Psoas muscle (tissue), 8 donors: ENCODE measurements around the gene APLP2. TPM values are rescaled to one million over a fixed set of nuclear protein-coding genes. Genes with fewer than 3 reads are reported as not detected.

Experiments used
- ATAC-seq, 4 donors: fragments of 200-7000 bp; cut with Tn5 transposase; one replicate each; pipeline ENCODE4 v1.9.1; 2020; ENCODE audit warnings: moderate library complexity in 3 of 4, mild to moderate bottlenecking in 2 of 4
- DNase-seq, 2 donors: peaks; one replicate each; pipeline ENCODE4 v3.0.0-alpha.2; 2020
- H3K27ac ChIP-seq: fragments of 200-600 bp; one replicate; pipeline ENCODE4 v1.8.0; 2022
- H3K27me3 ChIP-seq, 3 donors: fragments of 200-600 bp in 1 of 3; one replicate each; pipeline versions ENCODE4 v1.6.1 to v1.8.0; 2013 to 2022; ENCODE audit warnings: low read length in 2 of 3, mild to moderate bottlenecking in 2 of 3, moderate library complexity in 1 of 3; ENCODE audit not compliant: insufficient read depth in 3 of 3
- H3K36me3 ChIP-seq, 2 donors: fragments of 200-600 bp in 1 of 2; one replicate each; pipeline versions ENCODE4 v1.6.1 to v1.8.0; 2013 to 2022; ENCODE audit warnings: low read depth in 1 of 2, mild to moderate bottlenecking in 1 of 2, moderate library complexity in 1 of 2; ENCODE audit not compliant: insufficient read depth in 1 of 2
- H3K4me1 ChIP-seq: fragments of 200-600 bp; one replicate; pipeline ENCODE4 v1.8.0; 2022
- H3K4me3 ChIP-seq: fragments of 200-600 bp; one replicate; pipeline ENCODE4 v1.8.0; 2022; ENCODE audit warnings: mild to moderate bottlenecking
- H3K9me3 ChIP-seq: fragments of 200-600 bp; one replicate; pipeline ENCODE4 v1.8.0; 2022
- WGBS, 3 donors: extraction: QIAGEN DNeasy Blood & Tissue Kit; methylation state at CpG; one replicate each; pipeline versions ENCODE4 v1.1.6 to v1.1.7; 2013; 5-methylcytosine and 5-hydroxymethylcytosine counted together
- intact Hi-C, 2 donors: fragments of 100-400 bp; cut with DNase I; formaldehyde crosslinking; loops; one replicate each; pipeline versions ENCODE4 v1.11.0 to v1.14.2; 2022
- polyA plus RNA-seq, 3 donors: library from polyadenylated mRNA; stranded (reverse); fragments of 200-250 nt; gene quantifications; one replicate each; pipeline ENCODE4 v1.2.3, GENCODE V29; 2013
- total RNA-seq, 4 donors: library from RNA; stranded (reverse); fragmentation: NEBNext Ultra II Directional in 2 of 4; extraction: Animal tissue kit (Norgen Biotek cat#: 25700) in 2 of 4; gene quantifications; one replicate each; pipeline versions ENCODE4 v1.2.1 to v1.2.4, GENCODE V29; 2021 to 2023
- TF ChIP-seq, protein P1 (sequence below): fragments of 200-600 bp; IDR thresholded peaks from one replicate; pipeline ENCODE4 v1.8.0; 2022; ENCODE audit warnings: antibody characterized with exemption
- donor health status: healthy with polysubstance abuse.
- donor health status: DM: no; HTN: no; CAD: no; lungs with moderate emphysema.
- donor health status: Bipolar disorder and iron deficiency.
- donor health status: healthy.
- donor health status: DM: yes; HTN: yes; CAD: no.
- donor health status: DM: no; HTN: no; CAD: no.
- donor health status: DM: no; HTN: no; CAD: no.
- donor health status: DM: yes; HTN: yes; CAD: no.

The APLP2 gene
- total and polyA plus RNA-seq, 7 donors, result 37.8 to 96.7 (median 67.6) TPM

- Histone ChIP-seq H3K27me3 (peaks cover 0 to 4% (median 4%) of the 10 kb centered on the region in 3 donors), H3K4me1 (peaks cover 6% of the 10 kb centered on the region), H3K27ac (no peak overlapping the region), H3K4me3 (no peak overlapping the region), H3K36me3 (no peaks in the 10 kb centered on the region), H3K9me3 (no peaks in the 10 kb centered on the region)
- intact Hi-C loops, result no loop called here
- no peak for ATAC-seq
- 73 to 77% (median 73%) methylated on average over 5 of the region's 5 CpGs for WGBS, 3 donors
- TF ChIP-seq, protein P1, sequence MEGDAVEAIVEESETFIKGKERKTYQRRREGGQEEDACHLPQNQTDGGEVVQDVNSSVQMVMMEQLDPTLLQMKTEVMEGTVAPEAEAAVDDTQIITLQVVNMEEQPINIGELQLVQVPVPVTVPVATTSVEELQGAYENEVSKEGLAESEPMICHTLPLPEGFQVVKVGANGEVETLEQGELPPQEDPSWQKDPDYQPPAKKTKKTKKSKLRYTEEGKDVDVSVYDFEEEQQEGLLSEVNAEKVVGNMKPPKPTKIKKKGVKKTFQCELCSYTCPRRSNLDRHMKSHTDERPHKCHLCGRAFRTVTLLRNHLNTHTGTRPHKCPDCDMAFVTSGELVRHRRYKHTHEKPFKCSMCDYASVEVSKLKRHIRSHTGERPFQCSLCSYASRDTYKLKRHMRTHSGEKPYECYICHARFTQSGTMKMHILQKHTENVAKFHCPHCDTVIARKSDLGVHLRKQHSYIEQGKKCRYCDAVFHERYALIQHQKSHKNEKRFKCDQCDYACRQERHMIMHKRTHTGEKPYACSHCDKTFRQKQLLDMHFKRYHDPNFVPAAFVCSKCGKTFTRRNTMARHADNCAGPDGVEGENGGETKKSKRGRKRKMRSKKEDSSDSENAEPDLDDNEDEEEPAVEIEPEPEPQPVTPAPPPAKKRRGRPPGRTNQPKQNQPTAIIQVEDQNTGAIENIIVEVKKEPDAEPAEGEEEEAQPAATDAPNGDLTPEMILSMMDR, result no peak
- no peak for DNase-seq
These were observed 106.2 kb downstream of the APLP2 start for GRCh38 chr11:130175898-130176297.

- peaks cover 15% of the 10 kb centered on the region for H3K4me1 ChIP-seq
- no peak overlapping the region for H3K4me3 ChIP-seq
- intact Hi-C loops, result no loop called here
- ATAC-seq (no peak), DNase-seq (no peak)
- TF ChIP-seq, protein P1, result no peak
- WGBS, 3 donors, result 86 to 88% (median 87%) methylated on average over 10 of the region's 10 CpGs
- no peaks in the 10 kb centered on the region for H3K36me3 ChIP-seq
- H3K27ac ChIP-seq, result no peak overlapping the region
- H3K9me3 ChIP-seq, result no peaks in the 10 kb centered on the region
- peaks cover 0 to 4% (median 4%) of the 10 kb centered on the region in 3 donors for H3K27me3 ChIP-seq
These were observed 108.1 kb downstream of the APLP2 start for GRCh38 chr11:130177782-130178181.

DNA sequence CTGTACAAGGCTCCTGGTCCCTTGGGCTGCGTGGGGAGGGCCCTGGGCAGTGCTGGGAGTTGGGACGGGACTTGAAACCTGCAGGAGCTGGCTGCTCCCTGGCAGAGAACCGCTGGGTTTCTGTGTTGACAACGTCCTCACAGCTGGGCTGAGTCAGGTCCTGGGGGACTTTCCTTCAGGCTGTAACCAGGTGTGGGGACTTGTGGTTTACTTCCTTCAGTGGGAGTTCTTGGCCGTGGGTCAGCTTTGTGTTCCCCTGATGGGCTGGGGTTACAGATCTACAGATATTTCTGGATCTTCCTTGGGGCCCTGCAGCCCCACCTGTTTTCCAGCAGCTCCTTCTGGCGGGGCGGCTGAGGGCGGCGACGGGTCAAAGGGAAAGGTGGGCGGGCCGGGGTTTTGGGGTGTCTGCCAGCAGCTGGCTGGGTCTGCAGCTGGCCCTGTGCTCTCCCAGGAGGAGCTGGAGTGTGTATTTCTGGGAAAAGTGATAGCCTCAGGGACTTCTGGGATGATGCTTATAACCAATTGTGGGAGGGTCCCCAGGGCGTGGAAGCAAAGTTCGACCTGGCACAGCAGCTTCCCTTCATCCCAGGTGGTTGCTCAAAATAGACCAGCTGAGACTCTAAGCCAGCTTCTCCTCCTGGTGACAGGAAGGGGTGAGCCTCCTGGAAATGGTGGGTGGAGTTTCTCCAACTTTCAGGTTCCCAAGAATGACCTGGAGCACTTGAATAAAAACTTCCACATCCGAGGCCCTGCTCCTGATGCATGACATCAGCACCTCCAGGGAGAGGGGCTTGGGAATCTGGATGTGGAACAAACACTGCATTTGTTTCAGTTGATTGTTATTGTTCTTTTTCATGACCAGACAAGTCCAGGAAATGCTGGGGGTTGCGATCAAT lies 109.0 kb downstream of the APLP2 start:
- Histone ChIP-seq H3K4me3 (no peak overlapping the region), H3K27ac (no peak overlapping the region), H3K4me1 (peaks cover 15% of the 10 kb centered on the region), H3K36me3 (no peaks in the 10 kb centered on the region), H3K9me3 (no peaks in the 10 kb centered on the region), H3K27me3 (peaks cover 0 to 4% (median 4%) of the 10 kb centered on the region in 3 donors)
- TF ChIP-seq, protein P1, result no peak
- peak in 2 of 4 donors; percentile 23 to 26 for ATAC-seq
- no peak for DNase-seq
- WGBS, 3 donors, result 23 to 25% (median 24%) methylated on average over 16 of the region's 16 CpGs
- intact Hi-C loops, result no loop called here

DNA sequence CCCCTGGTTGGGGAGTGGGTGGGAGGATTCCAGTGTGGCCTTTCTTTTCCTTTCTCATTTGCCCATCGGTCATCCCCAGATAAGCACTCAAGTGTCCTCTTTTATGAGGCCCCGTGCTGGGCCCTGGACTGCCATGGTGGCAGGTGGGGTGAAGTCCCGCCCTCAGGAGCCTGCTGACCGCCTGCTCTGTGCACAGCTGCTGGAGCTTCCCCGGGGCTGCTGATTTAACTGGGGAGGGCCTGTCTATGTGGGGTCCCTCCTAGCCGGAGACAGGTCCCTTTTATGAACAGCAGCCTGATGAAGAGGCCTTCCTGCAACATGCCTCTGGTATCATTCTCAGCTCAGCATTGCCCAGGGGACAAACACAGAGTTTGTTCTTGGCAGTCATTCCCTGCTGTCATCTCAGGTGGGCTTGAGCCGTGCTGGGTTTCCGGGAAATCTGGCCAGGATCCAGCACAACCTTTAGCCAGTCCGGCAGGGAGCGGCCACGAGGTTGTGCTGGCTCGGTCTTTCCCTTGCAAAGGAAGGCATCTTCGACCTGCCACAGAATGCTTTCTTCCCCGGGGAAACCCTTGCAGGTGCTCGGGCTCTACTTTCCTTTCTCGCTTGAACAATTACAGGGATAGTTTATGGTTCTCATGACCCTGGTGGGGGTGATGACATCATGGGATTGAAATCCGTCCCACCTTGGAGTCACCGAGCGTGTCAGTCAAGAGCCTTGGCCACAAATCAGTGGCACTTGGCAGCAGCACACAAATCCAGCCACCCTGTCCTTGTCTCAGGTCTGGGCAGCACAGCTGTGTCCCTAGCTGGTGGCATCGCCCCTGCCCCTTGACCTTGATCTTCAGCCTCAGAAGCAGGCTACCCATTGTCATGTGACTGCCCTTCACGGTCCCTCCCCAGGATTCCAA lies 110.0 kb downstream of the APLP2 start:
- Histone ChIP-seq H3K36me3 (no peaks in the 10 kb centered on the region), H3K9me3 (no peaks in the 10 kb centered on the region), H3K4me1 (peaks cover 15% of the 10 kb centered on the region), H3K27me3 (peaks cover 0 to 4% (median 2%) of the 10 kb centered on the region in 3 donors), H3K4me3 (no peak overlapping the region), H3K27ac (no peak overlapping the region)
- intact Hi-C loops, result no loop called here
- DNase-seq, result no peak
- ATAC-seq, result peak; percentile 29 to 31 (median 30)
- TF ChIP-seq, protein P1, result no peak
- WGBS, 3 donors, result 47 to 49% (median 48%) methylated on average over 21 of the region's 21 CpGs
